NCI-H2196 treated with DMSO at 0.1 percent for 48 hours (cell line): ENCODE measurements around the gene TPST1.
"Not testable (repeated sequence)": the region's sequence is repeated elsewhere in the genome, so short reads cannot be mapped to it uniquely, and the experiment has no call there.

Source experiments
- DNase-seq: peaks from one replicate; lab custom pipeline; 2025; ENCODE audit not compliant: unreplicated experiment; lab: John Stamatoyannopoulos, UW

TPST1 gene

GRCh38 chr7:66374141-66374840 lies 169.2 kb downstream of the TPST1 start:
- DNase-seq: not testable (repeated sequence)

DNA sequence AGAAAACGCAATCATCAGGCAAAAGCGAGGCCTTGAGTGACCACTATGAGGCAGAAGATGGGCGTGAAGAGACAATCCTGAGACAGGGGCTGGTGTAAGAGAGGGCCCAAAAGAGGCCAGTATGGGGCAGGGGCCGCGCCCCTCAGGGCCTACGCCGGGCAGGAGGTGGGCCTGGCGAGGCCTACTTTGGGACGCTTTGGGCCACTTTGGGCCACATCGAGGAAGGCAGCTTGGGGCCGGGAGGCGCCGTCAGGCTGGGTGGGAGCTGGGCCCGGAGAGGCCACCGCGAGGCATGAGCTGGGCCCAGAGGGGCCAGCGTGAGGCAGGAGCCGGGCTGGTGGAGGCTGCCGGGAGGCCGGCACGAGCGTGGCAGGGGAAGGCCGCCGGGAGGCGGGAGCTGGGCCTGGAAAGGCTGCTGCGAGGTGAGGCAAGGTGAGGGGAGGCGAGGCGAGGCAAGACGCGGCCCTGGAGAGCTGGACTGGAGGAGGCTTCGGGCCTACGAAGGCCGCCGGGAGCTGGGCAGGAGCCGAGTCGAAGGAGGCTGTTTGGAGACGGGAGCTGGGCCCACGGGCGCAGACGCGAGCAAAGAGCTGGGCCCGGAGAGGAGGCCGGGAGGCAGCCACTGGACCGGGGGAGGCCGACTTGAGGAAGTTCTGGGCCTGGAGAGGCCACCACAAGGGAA lies 171.3 kb downstream of the TPST1 start:
- DNase-seq: no peak

DNA sequence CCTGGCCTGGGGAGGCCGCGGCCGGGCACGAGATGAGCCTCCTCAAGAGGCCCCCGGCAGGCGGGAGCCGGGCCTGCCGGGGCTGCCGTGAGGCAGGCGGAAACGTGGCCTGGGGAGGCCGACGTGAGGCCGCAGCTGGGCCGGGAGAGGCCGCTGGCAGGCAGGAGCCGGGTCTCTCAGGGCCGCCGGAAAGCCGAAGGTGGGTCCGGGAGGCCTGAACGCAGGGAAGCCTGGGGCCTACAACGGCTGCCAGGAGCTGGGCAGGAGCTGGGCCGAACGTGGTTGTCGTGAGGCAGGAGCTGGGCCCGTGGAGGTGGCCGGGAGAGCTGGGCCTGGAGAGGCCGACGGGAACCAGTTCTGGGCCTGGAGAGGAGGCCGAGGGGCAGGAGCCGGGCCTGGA lies 171.9 kb downstream of the TPST1 start:
- no peak for DNase-seq

DNA sequence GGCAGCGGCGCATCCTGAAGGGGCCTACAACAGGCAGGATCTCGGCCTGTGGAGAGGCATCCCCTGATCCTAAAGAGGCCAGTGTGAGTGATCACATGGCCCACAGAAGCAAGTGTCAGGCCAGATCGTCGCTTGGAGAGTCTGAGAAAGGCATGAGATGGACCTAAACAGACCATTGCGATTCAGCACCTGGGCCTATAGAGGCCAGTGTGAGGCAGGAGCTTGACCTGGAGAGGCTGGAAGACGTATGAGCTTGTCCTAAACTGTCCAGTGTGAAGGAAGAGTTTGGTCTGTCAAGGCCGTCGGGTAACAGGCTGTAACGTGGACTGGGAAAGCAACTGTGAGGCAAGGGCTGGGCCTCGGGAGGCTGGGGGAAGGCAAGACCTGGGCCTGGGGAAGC lies 172.6 kb downstream of the TPST1 start:
- no peak for DNase-seq

- no peak for DNase-seq
These were observed 174.5 kb downstream of the TPST1 start for GRCh38 chr7:66379542-66380160.

GRCh38 chr7:66380272-66380888 lies 175.2 kb downstream of the TPST1 start:
- DNase-seq: no peak

DNA sequence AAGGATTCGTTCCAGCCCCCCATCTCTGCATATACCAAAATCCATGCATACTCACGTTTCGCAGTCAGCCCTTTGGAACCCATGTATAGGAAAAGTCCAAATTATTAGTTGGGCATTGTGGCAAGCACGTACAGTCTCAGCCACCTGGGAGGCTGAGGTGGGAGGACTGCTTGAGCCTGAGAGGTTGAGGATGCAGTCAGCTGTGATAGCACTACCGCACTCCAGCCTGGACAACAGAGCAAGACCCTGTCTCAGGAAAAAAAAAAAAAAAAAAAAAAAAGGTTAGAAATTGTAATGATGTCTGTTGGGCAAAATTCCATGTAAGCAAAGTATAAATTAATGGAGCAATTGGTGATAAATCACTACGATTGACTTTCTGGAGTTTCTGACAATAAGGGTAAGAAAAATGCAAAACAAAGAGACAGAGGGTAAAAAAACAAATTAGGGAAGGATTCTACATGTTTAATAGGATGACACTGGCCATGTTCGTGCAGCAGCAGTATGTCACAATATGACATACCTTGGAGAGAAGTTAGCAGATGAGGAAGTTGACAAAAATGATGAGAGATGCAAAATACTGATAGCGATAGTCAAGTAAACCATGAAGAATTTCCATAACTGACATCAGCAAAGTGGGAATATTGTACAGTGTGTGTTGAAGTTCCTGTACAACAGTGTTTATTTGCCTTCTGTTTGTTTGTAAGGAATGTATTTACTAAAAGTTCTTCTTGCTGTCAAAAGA lies 177.2 kb downstream of the TPST1 start:
- not testable (repeated sequence) for DNase-seq

GRCh38 chr7:66385191-66385905 lies 180.2 kb downstream of the TPST1 start:
- not testable (repeated sequence) for DNase-seq

DNA sequence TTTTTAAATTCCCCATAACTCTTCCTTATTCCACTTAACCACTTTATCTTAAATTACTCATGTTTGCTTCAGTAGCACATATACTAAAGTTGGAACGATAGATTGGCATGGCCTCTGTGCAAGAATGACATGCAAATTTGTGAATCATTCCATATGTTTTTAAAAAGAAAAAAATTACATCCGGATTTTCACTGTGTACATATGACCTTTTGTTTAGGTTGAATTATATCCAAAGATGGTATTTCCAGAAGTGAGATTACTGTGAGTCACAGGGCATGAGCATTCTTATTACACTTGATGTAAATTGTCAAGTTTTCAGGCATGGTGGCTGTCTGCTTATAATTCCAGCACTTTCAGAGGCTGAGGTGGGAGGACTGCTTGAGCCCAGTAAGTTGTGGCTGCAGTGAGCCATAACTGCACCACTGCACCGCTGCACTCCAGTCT lies 190.0 kb downstream of the TPST1 start:
- DNase-seq: not testable (repeated sequence)

GRCh38 chr7:66396052-66396451 lies 190.9 kb downstream of the TPST1 start:
- not testable (repeated sequence) for DNase-seq

DNA sequence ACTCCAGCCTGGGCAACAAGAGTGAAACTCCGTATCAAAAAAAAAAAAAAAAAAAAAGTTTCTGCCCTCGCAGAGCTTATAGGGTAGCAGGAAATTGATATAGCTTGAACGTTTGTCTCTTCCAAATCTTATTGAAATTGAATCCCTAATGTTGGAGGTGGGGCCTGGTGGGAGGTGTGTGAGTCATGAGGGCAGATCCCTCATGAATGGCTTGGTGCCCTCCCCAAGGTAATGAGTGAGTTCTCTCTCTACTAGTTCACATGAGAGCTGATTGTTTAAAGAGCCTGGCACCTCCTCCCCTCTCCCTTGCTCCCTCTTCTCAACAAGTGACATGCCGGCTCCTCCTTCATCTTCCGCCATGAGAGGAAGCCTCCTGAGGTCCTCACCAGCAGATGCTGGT lies 193.7 kb downstream of the TPST1 start:
- DNase-seq: not testable (repeated sequence)

DNA sequence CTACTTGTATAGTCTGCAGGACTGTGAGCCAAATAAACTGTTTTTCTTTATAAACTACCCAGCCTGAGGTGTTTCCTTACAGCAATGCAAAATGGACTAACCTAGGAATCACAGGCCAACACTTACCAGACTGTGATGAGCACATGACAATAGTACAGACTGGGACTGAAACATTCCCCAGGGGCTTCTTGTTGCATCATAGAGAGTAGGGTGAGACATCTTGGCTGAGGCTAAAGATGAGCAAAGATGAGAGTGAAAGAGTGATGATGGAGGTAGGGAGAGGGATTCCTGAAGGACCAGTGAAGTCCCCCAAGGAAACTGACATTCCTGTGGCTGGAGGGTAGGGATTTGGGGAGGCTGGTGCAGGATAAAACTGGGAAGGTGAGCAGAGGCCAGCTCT lies 194.4 kb downstream of the TPST1 start:
- no peak for DNase-seq

- DNase-seq: no peak
These were observed 195.3 kb downstream of the TPST1 start for GRCh38 chr7:66400400-66400799.

GRCh38 chr7:66401126-66401525 lies 196.0 kb downstream of the TPST1 start:
- DNase-seq: not testable (repeated sequence)

- not testable (repeated sequence) for DNase-seq
These were observed 196.8 kb downstream of the TPST1 start for GRCh38 chr7:66401932-66402331.

- no peak for DNase-seq
These were observed 198.4 kb downstream of the TPST1 start for GRCh38 chr7:66403564-66403963.

GRCh38 chr7:66409493-66409892 lies 204.4 kb downstream of the TPST1 start:
- no peak for DNase-seq
